H1 (cell line): ENCODE data around the gene SPATA13.

Source experiments
- ASH2L ChIP-seq: fragments of 200-600, 300-600 bp; sonication (generic); IDR thresholded peaks from one replicate; pipeline ENCODE4 v1.7.1; 2017; ENCODE audit warnings: low read length
- CTCF ChIP-seq, 3 experiments: IDR thresholded peaks; 1 replicate in 2 of 3; 2 replicates in 1 of 3; pipeline versions ENCODE4 v1.5.1 to v1.6.1; 2011; ENCODE audit warnings: low read length in 3 of 3, mild to moderate bottlenecking in 3 of 3, inconsistent platforms in 2 of 3, low read depth in 1 of 3, moderate library complexity in 1 of 3; ENCODE audit not compliant: insufficient read depth in 1 of 3; ENCODE audit errors: control extremely low read depth in 1 of 3
- EGR1 ChIP-seq: IDR thresholded peaks from 2 replicates; pipeline ENCODE4 v1.6.1; 2011; ENCODE audit warnings: low read depth, low read length, borderline replicate concordance
- HDAC2 ChIP-seq, 2 experiments: fragments of 300-600 bp in 1 of 2; sonication (generic) in 1 of 2; IDR thresholded peaks; 2 replicates each; pipeline ENCODE4 v1.6.1; 2011 to 2012; ENCODE audit warnings: low read depth in 2 of 2, low read length in 2 of 2, mild to moderate bottlenecking in 2 of 2, moderate library complexity in 2 of 2, borderline replicate concordance in 1 of 2, inconsistent platforms in 1 of 2
- MAFK ChIP-seq: IDR thresholded peaks from 2 replicates; pipeline ENCODE4 v1.6.1; 2012; ENCODE audit warnings: low read depth, mild to moderate bottlenecking, improper control_type of control experiment, low read length
- POLR2A ChIP-seq, 2 experiments: IDR thresholded peaks; 1 replicate in 1 of 2; 2 replicates in 1 of 2; pipeline ENCODE4 v1.6.1; 2011; ENCODE audit warnings: low read depth in 2 of 2, low read length in 2 of 2, mild to moderate bottlenecking in 2 of 2; ENCODE audit errors: control extremely low read depth in 1 of 2
- POLR2AphosphoS5 ChIP-seq: IDR thresholded peaks from 2 replicates; pipeline ENCODE4 v1.6.1; 2011; ENCODE audit warnings: low read depth, low read length
- SP2 ChIP-seq: IDR thresholded peaks from 2 replicates; pipeline ENCODE4 v1.6.1; 2012; ENCODE audit warnings: mild to moderate bottlenecking, low read length, inconsistent platforms
- SRF ChIP-seq: IDR thresholded peaks from 2 replicates; pipeline ENCODE4 v1.6.1; 2011; ENCODE audit warnings: mild to moderate bottlenecking, low read depth, low read length, moderate library complexity

GRCh38 chr13:24142453-24142852 is 18.1 kb upstream of the SPATA13 start:
- TF ChIP-seq EGR1 = no peak
- TF ChIP-seq CTCF (IDR thresholded peaks at IDR 0.05; ENCODE audit: control extremely low read depth in 1 of 3, insufficient read depth in 1 of 3, low read depth in 1 of 3, low read length in 3 of 3) = no peak
- no peak for TF ChIP-seq POLR2A (IDR thresholded peaks at IDR 0.05; ENCODE audit: control extremely low read depth in 1 of 2, low read depth in 2 of 2, low read length in 2 of 2)
- TF ChIP-seq ASH2L = no peak
- TF ChIP-seq SRF = no peak
- no peak for TF ChIP-seq SP2
- TF ChIP-seq POLR2AphosphoS5 = no peak
- TF ChIP-seq HDAC2 (IDR thresholded peaks at IDR 0.05; ENCODE audit: borderline replicate concordance in 1 of 2, low read depth in 2 of 2, low read length in 2 of 2) = no peak
- TF ChIP-seq MAFK = no peak
